Stimulated activated CD4-positive, alpha-beta T cell treated with anti-CD3 and anti-CD28 coated beads, Interleukin-1b, Interleukin-23, amount 100 ng/mL, for 4 hours (primary cell): ENCODE results near the gene ZIK1.

ENCODE experiments used
- DNase-seq, 2 donors: peaks; one replicate each; pipeline ENCODE4 v3.0.0-alpha.2; 2020; ENCODE audit warnings: low read depth in 2 of 2

The ZIK1 gene

DNA sequence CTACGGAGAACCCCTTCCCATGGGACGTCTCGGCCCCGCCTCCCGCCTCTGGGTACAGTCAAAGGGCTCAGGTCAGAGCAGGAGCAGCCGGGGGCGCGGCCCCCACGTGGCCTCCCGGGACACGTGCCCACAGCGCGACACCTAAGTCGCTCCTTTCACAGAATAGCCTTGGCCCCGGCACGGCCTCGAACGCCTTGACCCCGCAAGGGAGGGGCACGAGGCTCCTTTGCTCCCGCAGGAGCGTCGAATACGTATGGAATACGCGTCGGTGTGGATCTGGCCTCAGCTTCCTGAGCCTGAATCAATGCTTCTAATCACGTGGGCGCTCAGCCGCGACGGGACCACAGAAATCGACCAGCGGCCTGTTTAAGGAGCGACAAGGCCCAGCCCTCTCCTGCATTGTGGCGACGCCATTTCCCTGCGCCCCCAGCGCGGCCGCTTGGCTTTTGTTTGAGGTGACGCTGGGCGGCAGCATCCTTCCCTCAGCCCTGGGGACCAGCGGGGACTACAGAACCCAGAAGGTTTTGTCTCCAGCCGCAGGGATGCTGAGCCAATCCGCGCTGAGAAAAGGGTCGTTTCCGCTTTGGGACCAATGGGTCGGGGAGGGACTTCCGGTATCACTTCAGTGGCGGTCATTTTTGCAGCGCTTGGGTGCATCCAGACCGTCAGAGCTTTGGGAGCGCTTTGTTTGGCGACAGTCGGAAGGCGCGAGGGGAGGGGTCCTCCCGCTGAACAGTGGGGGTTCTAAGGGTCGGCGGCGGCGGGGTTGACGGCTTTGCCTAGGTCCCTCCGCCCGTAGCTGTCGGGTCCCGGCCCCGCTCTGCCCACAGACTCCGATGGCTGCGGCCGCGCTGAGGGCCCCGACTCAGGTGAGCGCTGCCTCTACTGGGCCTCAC lies at the start of gene ZIK1:
Gene ZIK1, plus strand, starts transcription at position 625 of the 896 bp plus-strand sequence. Its CDS starts 212 bp downstream, at position 837.
- peak; percentile 68 to 79 for DNase-seq

- no peak for DNase-seq
These were observed 45.9 kb upstream of the ZIK1 start for GRCh38 chr19:57537953-57538547.

DNA sequence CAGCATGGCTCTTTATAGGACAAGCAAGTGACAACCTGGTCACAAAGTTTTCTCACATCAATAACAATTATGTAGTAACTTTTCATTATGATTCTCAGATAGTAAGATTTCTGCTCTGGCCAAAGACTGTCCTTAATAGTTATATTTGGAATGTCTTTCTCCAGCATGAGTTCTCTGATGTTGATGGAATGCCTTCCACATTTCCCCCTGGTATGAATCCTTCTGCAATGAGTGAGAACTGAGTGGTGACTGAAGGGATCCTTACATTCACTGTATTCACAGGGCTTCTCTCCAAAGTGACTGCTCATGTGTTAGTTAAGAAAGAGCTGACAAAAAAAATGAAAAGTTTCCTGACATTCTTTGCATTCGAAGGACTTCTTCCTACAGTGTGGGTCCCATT lies 37.4 kb upstream of the ZIK1 start:
- DNase-seq = no peak

DNA sequence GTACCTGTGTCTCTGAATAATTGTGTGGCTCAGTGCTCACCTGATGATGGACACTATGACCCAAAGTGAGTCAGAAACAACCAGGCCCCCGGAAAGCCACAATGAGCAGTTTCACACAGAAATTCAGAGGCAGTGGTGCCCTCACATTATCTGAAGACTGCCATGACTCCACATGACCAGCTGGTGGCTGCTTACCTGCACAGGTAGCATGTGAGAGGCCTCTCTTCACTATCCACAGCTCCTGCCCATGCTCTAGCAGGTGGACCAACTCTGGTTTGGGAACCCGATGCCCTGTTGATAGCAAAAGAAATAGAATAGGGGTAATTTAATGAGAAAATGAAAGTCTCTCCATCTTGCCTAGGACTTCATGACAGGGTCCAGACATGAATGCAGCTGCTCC lies 31.5 kb upstream of the ZIK1 start:
- no peak for DNase-seq

DNA sequence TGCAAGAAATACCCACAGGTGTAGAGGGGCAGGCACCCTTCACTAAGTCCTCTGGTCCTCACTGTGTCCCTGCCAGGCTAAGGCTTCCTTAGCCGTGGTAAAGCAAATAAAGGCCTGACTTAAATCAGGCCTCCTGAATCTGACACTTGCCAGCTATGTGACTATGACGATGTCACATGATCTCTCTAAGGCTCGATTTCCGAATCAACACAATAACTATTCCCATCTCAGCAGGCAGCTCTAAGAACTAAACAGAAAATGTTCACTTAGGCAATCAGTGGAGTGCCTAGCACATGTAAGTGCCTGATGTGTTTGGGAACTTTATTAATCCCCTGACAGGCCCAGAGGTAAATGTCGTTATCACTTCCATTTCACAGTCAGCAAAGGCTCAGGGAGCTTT lies 26.3 kb upstream of the ZIK1 start:
- no peak for DNase-seq

GRCh38 chr19:57558525-57558924 lies 25.4 kb upstream of the ZIK1 start:
- DNase-seq = no peak

DNA sequence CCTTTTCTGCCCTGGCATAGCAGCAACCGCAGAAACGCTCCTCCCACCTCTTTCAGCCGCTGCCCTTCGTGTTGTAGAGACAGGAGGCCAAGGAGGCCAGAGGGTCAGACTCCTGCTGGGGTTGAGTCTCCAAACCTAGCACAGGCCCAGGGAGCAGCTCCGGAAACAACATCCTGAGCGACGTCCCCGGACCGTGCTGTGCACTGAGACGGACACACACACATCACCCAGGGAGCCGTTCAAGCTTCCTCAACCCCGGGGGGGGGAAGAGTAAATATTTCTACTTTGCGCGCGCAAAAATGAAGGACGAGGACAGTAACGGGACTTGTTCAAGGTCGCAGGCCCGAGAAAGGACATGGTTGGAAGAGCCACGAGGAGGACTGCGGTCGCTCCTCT lies 24.9 kb upstream of the ZIK1 start:
- peak in 1 of 2 donors; percentile 6 for DNase-seq

DNA sequence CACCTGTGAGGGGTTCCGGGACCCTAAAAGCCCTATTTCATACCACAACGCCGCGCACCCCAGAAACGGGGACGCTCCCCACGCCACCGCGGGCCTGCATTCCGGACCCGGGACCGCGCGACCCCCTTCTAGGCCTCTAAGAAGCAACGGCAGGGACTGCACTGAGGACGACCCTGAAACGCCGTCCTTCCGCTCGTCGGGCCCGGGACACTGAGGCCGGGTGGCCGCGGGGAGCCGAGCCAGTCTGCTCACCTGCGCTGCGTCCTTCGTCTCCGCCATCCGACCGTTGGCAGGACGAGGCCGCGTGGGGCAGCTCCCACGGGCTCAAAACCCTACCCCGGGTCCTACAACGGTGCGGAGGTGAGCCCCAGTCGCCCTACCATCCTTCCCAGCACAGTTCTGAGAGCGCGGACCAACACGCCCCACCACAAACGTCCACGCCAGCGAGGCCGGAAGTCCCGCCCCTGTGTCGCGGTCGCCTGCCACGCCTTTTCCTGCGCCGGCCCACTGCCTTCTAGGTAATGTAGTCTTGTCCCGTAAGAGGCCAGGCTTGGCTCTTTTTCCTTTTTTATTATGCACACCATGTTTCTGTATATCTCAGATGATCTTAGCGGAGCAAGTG lies 24.4 kb upstream of the ZIK1 start, which contains the start of gene ZNF550:
Gene ZNF550, minus strand, starts transcription at position 460 of the 622 bp plus-strand sequence. Its CDS starts 181 bp downstream, at position 279.
- DNase-seq = peak; percentile 79 to 81

DNA sequence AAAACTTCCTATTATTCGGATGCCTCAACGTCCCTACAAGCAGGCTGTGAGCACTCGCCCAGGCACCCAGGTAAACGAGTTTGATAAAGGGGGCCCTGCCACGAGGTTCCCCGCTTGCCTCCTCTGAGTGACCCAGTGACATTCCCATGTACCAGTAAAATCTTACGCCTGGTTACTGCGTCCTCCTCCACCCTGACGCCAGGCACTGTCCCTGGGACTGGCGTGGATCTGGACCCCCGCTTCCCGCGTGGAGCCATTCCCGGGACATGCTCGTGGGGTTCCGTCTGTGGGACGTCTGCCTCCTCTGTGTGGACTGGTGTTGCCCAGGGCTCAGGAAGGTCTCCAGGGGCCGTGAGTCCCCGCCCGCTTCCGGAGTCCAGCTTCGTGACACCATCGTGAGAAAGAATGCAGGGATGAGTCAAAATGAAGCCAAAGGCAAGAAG lies 23.9 kb upstream of the ZIK1 start:
- no peak for DNase-seq

DNA sequence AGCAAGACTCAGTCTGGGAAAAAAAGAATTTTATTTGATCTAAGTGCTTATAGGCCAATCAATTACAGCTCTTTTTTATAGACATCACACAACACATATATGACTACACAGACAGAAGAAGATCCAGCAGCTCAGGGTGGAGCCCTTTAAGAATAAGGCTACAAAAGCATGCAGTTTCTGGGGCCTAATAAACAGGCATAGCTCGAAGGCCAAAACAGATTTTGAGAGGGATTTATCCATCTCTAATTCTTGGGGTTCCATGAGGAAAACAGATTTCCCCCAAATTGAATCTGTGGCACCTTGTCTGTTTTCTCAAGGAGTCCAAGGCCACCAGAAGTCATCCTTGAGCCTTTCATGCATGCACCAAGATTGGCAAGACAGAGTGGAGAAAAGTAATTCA lies 20.4 kb upstream of the ZIK1 start:
- no peak for DNase-seq

GRCh38 chr19:57566396-57567265 lies 17.3 kb upstream of the ZIK1 start:
- no peak for DNase-seq

- DNase-seq = no peak
These were observed 13.2 kb upstream of the ZIK1 start for GRCh38 chr19:57570707-57571106.

DNA sequence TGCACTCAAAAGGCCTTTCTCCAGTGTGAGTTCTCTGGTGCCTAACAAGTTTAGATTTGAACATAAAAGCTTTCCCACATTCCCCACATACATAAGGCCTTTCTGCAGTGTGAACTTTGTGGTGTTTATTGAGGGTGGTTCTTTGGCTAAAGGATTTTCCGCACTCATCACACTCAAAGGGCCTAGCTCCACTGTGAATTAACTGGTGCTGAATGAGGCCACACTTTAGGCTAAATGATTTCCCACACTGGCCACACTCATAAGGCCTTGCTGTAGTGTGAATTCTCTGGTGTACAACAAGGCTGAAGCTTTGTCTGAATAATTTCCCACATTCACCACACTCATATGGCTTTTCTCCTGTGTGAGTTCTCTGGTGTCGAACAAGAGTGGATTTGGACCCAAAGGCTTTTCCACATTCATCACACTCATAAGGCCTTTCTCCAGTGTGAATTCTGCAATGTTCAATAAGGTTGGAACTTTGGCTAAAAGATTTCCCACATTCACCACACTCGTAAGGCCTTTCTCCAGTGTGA lies 11.5 kb upstream of the ZIK1 start:
- no peak for DNase-seq

GRCh38 chr19:57576661-57577060 lies 7.3 kb upstream of the ZIK1 start:
- no peak for DNase-seq

DNA sequence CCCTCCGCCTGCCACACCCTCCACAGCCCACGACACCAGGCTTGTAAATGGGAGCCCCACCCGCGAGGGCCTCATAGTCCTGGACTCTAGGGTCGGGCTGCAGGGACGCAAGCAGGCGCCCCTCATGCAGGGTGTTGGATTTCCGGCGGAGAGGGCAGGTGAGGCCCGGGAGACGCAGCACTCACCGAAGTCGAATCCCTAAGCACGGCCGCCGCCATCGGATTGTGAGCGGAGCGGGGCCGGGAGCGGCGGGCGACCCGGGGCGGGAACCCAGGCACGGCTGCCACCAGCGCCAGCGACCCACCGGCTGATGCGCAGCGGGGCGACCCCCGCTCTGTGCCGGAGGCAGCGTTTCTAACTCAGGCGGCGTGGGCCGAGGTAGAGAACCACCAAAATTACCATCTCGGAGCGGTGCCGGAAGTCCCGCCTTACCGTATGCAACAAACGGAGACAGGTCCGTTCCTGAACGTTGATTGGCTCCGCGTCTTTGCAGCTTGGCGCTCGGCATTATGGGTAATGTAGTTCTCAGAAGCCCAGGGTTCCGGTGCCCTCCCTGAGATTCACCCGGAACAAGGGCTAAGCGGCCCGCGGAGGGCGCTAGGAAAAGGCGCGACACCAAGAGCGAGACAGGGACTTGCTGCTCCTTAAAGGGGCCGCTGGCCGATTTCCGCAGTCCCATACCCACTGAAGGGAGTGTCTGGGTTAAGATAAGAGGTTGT lies 5.3 kb upstream of the ZIK1 start, which contains the start of gene ZNF416:
Gene ZNF416, minus strand, starts transcription at position 425 of the 719 bp plus-strand sequence. Its CDS starts 207 bp downstream, at position 218.
- peak; percentile 80 to 90 for DNase-seq

GRCh38 chr19:57583104-57583520 lies 833 bp upstream of the ZIK1 start:
- DNase-seq = no peak

DNA sequence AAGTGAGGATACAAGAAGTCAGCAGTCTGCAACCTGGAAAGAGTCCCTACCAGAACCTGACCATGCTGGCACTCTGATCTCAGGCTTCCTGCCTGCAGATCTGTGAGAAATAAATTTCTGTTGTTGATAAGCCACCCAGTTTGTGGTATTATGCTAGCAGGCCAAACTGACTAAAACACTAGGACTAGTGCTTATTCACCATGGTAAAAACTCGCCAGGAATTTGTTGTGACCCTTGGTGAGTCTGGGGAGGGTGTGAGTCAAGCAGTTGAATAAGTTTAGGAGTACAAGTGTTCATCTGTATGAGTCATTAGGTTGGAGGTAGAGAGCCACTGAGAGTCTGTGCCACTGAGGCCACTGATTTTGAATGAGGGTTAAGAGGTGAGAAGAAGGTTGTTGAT lies 3.6 kb downstream of the ZIK1 start:
- no peak for DNase-seq

DNA sequence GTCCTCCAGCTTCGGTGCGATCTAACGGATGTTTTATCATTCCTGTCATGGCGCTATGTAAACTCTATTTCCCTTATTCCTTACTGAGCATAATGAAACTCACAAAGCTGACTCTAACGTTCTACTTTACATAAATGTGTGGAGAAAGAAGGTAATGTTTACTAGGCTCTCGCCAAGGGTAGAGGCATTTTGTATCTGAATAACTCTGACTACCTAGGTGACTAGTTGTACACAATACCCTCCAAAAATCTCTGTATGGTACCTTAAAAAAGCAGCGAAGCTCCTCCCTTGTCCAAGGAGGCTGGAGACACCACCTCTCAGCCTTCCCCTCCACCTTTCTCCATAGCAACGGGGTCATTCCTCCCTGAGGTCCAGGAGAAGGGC lies 15.4 kb downstream of the ZIK1 start:
- DNase-seq = no peak

DNA sequence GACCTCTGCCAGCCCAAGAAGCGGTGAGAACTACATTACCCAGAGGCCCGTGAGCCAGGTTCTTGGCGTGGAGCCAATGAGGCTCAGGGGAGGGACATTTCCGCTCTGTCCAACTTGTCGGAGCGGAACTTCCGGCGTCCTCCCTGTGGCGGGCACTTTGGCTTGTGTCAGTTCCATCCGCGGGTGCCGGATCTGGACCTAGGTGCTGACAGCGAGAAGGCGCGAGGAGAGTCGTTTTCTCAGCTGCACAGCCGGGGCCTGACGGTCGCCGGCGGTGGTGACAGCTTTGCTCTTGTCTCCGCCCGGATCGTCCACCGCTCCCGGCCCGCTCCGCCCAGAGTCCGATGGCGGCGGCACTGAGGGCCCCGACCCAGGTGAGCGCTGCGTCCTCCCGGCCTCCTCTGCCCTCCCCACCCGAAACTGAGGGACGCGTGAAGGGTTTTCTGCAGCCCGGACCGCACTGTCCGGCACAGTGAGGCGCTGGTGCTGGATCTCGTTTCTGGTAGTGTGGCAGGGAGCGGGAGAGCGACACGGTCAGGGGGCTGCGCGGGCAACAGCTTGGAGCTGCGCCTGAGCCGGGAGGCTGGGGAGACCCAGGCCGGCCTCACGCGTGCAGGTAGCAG lies 15.9 kb downstream of the ZIK1 start, which contains the start of gene ZNF530:
Gene ZNF530, plus strand, starts transcription at position 125 of the 623 bp plus-strand sequence. CDS start 4,461 bp downstream, outside the sequence.
- DNase-seq = peak; percentile 76 to 83

DNA sequence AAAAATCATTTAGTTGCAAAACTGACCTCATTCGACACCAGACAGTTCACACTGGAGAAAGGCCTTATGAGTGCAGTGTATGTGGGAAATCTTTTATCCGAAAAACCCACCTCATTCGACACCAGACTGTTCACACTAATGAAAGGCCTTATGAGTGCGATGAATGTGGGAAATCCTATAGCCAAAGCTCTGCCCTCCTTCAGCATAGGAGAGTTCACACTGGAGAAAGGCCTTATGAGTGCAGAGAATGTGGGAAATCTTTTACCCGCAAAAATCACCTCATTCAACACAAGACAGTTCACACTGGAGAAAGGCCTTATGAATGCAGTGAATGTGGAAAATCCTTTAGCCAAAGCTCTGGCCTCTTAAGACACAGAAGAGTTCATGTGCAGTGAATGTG lies 23.0 kb downstream of the ZIK1 start:
- no peak for DNase-seq
